ENCODE measurements around the gene CPOX.

CPOX gene

DNA sequence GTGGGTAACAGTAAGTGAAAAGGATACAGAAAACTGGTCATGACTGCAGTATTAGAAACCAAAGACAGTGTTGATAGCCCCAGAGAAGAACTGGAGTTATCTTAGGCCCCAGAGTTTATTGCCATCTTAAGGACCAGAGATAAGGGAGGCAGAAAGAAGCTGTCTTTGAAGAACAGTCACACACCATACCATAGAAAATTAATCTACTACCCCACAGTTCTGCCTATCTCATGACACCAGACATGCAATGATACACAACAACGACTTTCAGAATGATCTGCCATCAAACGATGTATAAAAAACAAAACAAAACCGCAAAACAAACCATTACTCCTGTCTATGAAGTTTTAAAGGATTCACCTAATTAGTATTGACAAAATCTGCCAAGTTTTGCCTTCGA, 9.6 kb downstream of the CPOX start:
- DNase-seq (ENCODE audit: extremely low read depth, low read depth): no peak
- TF ChIP-seq, protein P1, sequence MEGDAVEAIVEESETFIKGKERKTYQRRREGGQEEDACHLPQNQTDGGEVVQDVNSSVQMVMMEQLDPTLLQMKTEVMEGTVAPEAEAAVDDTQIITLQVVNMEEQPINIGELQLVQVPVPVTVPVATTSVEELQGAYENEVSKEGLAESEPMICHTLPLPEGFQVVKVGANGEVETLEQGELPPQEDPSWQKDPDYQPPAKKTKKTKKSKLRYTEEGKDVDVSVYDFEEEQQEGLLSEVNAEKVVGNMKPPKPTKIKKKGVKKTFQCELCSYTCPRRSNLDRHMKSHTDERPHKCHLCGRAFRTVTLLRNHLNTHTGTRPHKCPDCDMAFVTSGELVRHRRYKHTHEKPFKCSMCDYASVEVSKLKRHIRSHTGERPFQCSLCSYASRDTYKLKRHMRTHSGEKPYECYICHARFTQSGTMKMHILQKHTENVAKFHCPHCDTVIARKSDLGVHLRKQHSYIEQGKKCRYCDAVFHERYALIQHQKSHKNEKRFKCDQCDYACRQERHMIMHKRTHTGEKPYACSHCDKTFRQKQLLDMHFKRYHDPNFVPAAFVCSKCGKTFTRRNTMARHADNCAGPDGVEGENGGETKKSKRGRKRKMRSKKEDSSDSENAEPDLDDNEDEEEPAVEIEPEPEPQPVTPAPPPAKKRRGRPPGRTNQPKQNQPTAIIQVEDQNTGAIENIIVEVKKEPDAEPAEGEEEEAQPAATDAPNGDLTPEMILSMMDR (IDR thresholded peaks at IDR 0.05; ENCODE audit: low read depth, low read length, missing control alignments): no peak
- no peak overlapping the region for H3K4me3 ChIP-seq (replicated peaks; ENCODE audit: low read depth, low read length)

DNA sequence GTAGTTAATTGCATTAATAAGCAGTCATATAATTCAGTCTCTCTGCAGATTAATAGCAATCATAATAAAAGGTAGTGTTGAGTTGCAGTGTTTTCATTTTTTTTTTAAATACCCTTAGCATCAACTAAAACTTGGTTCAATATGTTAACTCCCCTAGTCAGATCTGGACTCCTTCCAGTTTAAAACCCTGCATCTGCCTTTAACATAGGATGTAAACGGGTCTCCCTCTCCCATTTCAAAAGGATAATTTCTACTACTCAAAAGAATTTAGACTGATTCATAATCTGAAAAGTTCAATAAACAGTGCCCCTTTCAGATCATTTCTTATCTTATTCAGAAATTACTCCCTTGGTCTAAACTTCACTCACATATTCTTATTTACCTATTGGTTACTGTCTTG, 11.4 kb downstream of the CPOX start:
- TF ChIP-seq, protein P1 (IDR thresholded peaks at IDR 0.05; ENCODE audit: low read depth, low read length, missing control alignments): no peak
- no peak for DNase-seq (ENCODE audit: extremely low read depth, low read depth)
- H3K4me3 ChIP-seq (replicated peaks; ENCODE audit: low read depth, low read length): no peak overlapping the region

DNA sequence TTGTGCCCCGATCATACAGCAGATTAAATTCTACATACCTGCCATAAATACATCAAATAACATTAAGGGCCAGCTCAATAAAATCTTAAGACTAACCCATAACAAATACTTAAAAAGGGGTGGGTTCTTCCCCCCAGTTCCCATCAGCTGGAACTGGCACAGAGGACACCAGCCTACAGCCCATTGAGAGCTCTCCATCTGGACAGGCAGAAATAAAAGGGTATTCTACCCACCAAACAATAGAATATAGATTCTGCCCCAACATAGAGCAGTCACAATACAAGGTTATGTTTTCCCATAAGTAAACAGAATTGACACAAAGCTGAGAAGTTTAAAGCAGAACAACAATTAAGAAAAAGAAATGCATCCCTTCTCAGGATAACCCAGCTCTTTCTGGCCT, 11.9 kb downstream of the CPOX start:
- TF ChIP-seq, protein P1 (IDR thresholded peaks at IDR 0.05; ENCODE audit: low read depth, low read length, missing control alignments): no peak
- DNase-seq (ENCODE audit: extremely low read depth, low read depth): no peak
- H3K4me3 ChIP-seq (replicated peaks; ENCODE audit: low read depth, low read length): no peak overlapping the region

DNA sequence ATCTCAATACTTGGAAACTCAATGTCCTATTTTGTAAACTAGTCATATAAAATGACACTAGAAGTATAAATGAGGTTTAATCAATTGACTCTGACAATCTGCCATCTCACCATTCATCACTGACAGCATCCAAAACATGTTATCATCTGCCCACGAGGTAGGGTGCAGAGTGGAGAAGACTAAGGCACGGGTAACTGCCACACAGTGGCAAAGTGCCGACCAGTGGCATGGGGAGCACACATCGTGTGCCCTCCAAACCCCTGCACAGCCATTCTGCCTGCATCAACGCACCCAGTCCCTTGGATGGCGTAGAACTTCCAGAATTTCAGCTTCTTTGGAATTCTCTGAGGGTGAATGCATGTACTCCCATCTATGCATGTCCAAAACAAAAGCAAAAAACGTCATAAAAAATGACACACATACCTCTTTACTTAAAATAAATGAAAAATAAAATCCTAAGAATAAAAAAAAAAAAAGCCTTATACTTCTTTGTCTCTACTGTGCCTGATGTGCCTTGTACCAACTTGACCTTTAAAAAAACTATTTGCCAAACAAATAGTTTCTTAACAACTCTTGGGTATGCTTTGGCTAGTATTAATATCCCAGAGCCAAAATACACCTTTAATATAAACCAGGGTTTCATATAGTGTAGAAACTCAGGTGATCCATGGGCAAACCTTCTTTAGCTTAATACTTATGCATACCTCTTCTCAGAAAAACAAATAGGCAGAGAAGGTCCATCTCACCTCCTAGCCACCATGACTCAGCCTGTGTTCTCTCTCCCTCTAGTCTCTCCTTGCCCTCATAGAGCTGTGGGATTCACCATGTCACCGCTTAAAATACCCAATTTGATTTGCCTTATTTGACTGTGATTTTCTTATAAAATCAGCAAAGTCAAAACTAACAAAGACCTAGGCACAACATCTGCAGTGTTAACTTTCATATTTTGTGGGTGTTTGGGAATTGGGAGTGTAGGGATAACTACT, 12.7 kb downstream of the CPOX start:
- no peak overlapping the region for H3K4me3 ChIP-seq (replicated peaks; ENCODE audit: low read depth, low read length)
- DNase-seq (ENCODE audit: extremely low read depth, low read depth): no peak
- TF ChIP-seq, protein P1 (IDR thresholded peaks at IDR 0.05; ENCODE audit: low read depth, low read length, missing control alignments): no peak

DNA sequence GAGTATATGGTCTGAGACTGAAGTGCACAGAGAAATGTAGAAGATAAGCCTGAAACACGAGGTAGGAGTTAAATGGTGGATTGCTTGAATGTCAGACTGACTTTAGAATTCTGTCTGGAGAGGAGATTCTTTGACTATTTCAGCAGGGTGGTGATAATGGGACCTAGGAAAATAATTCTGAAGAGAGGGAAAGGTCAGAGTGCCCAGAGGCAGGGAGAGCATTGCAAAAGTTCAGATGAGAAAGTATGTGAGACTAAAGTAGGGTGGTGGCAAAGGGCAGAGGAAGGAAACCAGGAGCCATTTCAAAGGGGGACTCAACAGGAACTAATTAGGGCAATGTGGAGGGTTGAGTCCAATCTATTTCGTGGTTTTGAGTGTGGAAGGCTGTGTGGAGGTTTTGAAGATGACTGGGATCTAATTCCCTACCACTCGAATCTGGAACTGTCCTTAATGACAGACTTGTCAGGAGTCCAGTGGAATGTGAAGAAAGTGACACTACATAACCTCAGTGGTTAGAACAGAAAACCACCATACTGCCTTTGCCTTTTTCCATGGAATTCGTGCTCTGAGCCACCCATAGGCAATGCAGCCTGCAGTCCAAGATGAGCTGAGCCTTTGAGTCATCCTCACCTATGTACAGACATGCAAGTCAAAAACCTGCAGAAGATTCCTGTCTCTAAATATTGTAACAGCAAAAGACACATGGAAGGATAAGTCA, 16.1 kb downstream of the CPOX start:
- DNase-seq (ENCODE audit: extremely low read depth, low read depth): no peak
- TF ChIP-seq, protein P1 (IDR thresholded peaks at IDR 0.05; ENCODE audit: low read depth, low read length, missing control alignments): no peak
- H3K4me3 ChIP-seq (replicated peaks; ENCODE audit: low read depth, low read length): no peak overlapping the region

DNA sequence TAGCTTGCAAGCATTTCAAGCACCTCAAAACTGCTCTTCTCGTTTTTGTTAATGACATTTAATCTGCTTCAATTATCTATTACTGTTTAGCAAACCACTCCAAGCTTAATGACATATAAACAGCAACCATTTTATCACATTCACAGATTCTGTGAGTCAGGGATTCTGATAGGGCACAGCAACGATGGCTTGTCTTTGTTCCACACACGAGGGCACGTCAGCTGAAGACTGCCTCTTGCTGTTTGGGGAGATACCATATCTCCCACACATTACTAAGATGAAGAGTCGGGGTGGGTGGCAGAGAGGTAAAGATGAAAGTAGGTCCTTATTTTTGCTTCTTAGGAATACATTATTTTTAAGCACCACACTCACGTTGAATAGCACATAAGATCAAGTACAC, 19.3 kb downstream of the CPOX start:
- TF ChIP-seq, protein P1 (IDR thresholded peaks at IDR 0.05; ENCODE audit: low read depth, low read length, missing control alignments): no peak
- no peak for DNase-seq (ENCODE audit: extremely low read depth, low read depth)

More for the DNA sequence above, 19.3 kb downstream of the CPOX start:
- H3K4me3 ChIP-seq (replicated peaks; ENCODE audit: low read depth, low read length): no peak overlapping the region

Measured in HFF-Myc (cell line).